Ishikawa (cell line): Measurements from ENCODE around the gene PARP1.

Source experiments
- CEBPB ChIP-seq: IDR thresholded peaks from 2 replicates; pipeline ENCODE4 v1.6.1; 2012
- CREB1 ChIP-seq: IDR thresholded peaks from 2 replicates; pipeline ENCODE4 v1.6.1; 2012; ENCODE audit warnings: low read depth
- EP300 ChIP-seq: IDR thresholded peaks from 2 replicates; pipeline ENCODE4 v1.6.1; 2012; ENCODE audit warnings: borderline replicate concordance
- FOXM1 ChIP-seq: IDR thresholded peaks from 2 replicates; pipeline ENCODE4 v1.6.1; 2012; ENCODE audit warnings: low read depth, borderline replicate concordance
- MAX ChIP-seq: IDR thresholded peaks from 2 replicates; pipeline ENCODE4 v1.6.1; 2012
- NFIC ChIP-seq: IDR thresholded peaks from 2 replicates; pipeline ENCODE4 v1.6.1; 2012
- RAD21 ChIP-seq: IDR thresholded peaks from 2 replicates; pipeline ENCODE4 v1.6.1; 2012; ENCODE audit warnings: low read depth
- REST ChIP-seq: IDR thresholded peaks from 2 replicates; pipeline ENCODE4 v1.6.1; 2012; ENCODE audit warnings: low read depth, mild to moderate bottlenecking
- TAF1 ChIP-seq: IDR thresholded peaks from 2 replicates; pipeline ENCODE4 v1.6.1; 2012; ENCODE audit warnings: low read depth, mild to moderate bottlenecking
- TCF12 ChIP-seq: IDR thresholded peaks from 2 replicates; pipeline ENCODE4 v1.6.1; 2012; ENCODE audit warnings: low read depth
- TEAD4 ChIP-seq: IDR thresholded peaks from 2 replicates; pipeline ENCODE4 v1.6.1; 2012
- USF1 ChIP-seq: IDR thresholded peaks from 2 replicates; pipeline ENCODE4 v1.6.1; 2012
- YY1 ChIP-seq: IDR thresholded peaks from 2 replicates; pipeline ENCODE4 v1.6.1; 2012; ENCODE audit warnings: low read depth
- ZBTB7A ChIP-seq: IDR thresholded peaks from 2 replicates; pipeline ENCODE4 v1.6.1; 2012; ENCODE audit warnings: low read depth

GRCh38 chr1:226329237-226329636, 78.7 kb downstream of the PARP1 start:
- TF ChIP-seq YY1 (no peak), CEBPB (no peak), NFIC (no peak), MAX (no peak), TAF1 (no peak), EP300 (no peak), ZBTB7A (no peak), TCF12 (no peak), CREB1 (no peak), TEAD4 (no peak), RAD21 (no peak), USF1 (no peak), REST (no peak), FOXM1 (no peak)
